Left ventricle myocardium inferior (tissue), 1 donor: ENCODE data around the gene PDCD2L. TPM values are rescaled to one million over a fixed set of nuclear protein-coding genes. Genes with fewer than 3 reads are reported as not detected.
"Not testable (repeated sequence)": the region's sequence is repeated elsewhere in the genome, so short reads cannot be mapped to it uniquely, and the experiment has no call there.

ENCODE experiments used
- DNase-seq: peaks from one replicate; pipeline ENCODE4 v3.0.0-alpha.2; 2020
- H3K27ac ChIP-seq: fragments of 200-600 bp; replicated peaks from 2 replicates; pipeline ENCODE4 v1.8.0; 2021
- H3K27me3 ChIP-seq: fragments of 200-600 bp; 2 replicates; pipeline ENCODE4 v1.8.0; 2021; ENCODE audit warnings: low read depth
- H3K36me3 ChIP-seq: fragments of 200-600 bp; 2 replicates; pipeline ENCODE4 v1.8.0; 2021
- H3K4me1 ChIP-seq: fragments of 200-600 bp; 2 replicates; pipeline ENCODE4 v1.8.0; 2021
- H3K4me3 ChIP-seq: fragments of 200-600 bp; 2 replicates; pipeline ENCODE4 v1.8.0; 2021; ENCODE audit warnings: mild to moderate bottlenecking, moderate library complexity
- H3K9me3 ChIP-seq: fragments of 200-600 bp; replicated peaks from 2 replicates; pipeline ENCODE4 v1.8.0; 2021
- CTCF ChIP-seq: fragments of 200-600 bp; IDR thresholded peaks from 2 replicates; pipeline ENCODE4 v1.8.0; 2021; ENCODE audit warnings: antibody characterized with exemption, mild to moderate bottlenecking, borderline replicate concordance
- intact Hi-C: fragments of 100-400 bp; cut with micrococcal nuclease; formaldehyde crosslinking; loops from one replicate; pipeline ENCODE4 v1.11.0; 2022
- total RNA-seq: library from RNA; stranded (reverse); fragmentation: NEBNext Ultra II Directional; extraction: Animal tissue kit (Norgen Biotek cat#: 25700); gene quantifications from one replicate; pipeline ENCODE4 v1.2.1, GENCODE V29; 2021
- donor health status: DM: no; HTN: yes; CAD: no; lungs with severe emphysema.

PDCD2L gene
- total RNA-seq, 1 donor from 2014 or later = 12.8 TPM

GRCh38 chr19:34368338-34368737 lies 35.9 kb upstream of the PDCD2L start:
- H3K27me3 ChIP-seq = no peaks in the 10 kb centered on the region
- no peaks in the 10 kb centered on the region for H3K9me3 ChIP-seq
- H3K4me1 ChIP-seq = peaks cover 71% of the 10 kb centered on the region
- no peak for DNase-seq
- peaks cover 69% of the 10 kb centered on the region for H3K36me3 ChIP-seq
- no peak for TF ChIP-seq CTCF
- peak overlapping the region; percentile 96 for H3K4me3 ChIP-seq
- intact Hi-C loops = no loop called here
- peak overlapping the region; percentile 94 for H3K27ac ChIP-seq

- intact Hi-C loops = not testable (repeated sequence)
- H3K36me3 ChIP-seq = peaks cover 76% of the 10 kb centered on the region
These were observed 35.0 kb upstream of the PDCD2L start for GRCh38 chr19:34369166-34369565.

GRCh38 chr19:34370117-34370516 lies 34.1 kb upstream of the PDCD2L start:
- intact Hi-C loops = no loop called here
- Histone ChIP-seq H3K27ac (peak overlapping the region; percentile 53), H3K4me1 (peaks cover 64% of the 10 kb centered on the region)

More at GRCh38 chr19:34369166-34369565, 35.0 kb upstream of the PDCD2L start:
- DNase-seq, H3K27me3 ChIP-seq, H3K4me3 ChIP-seq, H3K9me3 ChIP-seq, H3K27ac ChIP-seq: not testable (repeated sequence)
- H3K4me1 ChIP-seq = peaks cover 71% of the 10 kb centered on the region

GRCh38 chr19:34370983-34371382 lies 33.2 kb upstream of the PDCD2L start:
- TF ChIP-seq CTCF = no peak
- H3K4me1 ChIP-seq = peaks cover 56% of the 10 kb centered on the region
- peak overlapping the region; percentile 53 for H3K27ac ChIP-seq

More at GRCh38 chr19:34370117-34370516, 34.1 kb upstream of the PDCD2L start:
- H3K9me3 ChIP-seq = no peaks in the 10 kb centered on the region
- H3K36me3 ChIP-seq = peaks cover 86% of the 10 kb centered on the region
- no peak for DNase-seq
- H3K27me3 ChIP-seq = no peaks in the 10 kb centered on the region
- TF ChIP-seq CTCF = no peak
- no peak overlapping the region for H3K4me3 ChIP-seq

GRCh38 chr19:34373601-34374288 lies 30.5 kb upstream of the PDCD2L start:
- no peak overlapping the region for H3K27ac ChIP-seq
- TF ChIP-seq CTCF = no peak
- H3K4me3 ChIP-seq = no peak overlapping the region
- peaks cover 94% of the 10 kb centered on the region for H3K36me3 ChIP-seq
- peaks cover 29% of the 10 kb centered on the region for H3K4me1 ChIP-seq
- no peak for DNase-seq
- H3K27me3 ChIP-seq = no peaks in the 10 kb centered on the region
- intact Hi-C loops = no loop called here
- H3K9me3 ChIP-seq = no peaks in the 10 kb centered on the region

More at GRCh38 chr19:34370983-34371382, 33.2 kb upstream of the PDCD2L start:
- no peak for DNase-seq
- Histone ChIP-seq H3K4me3 (no peak overlapping the region), H3K9me3 (no peaks in the 10 kb centered on the region), H3K27me3 (no peaks in the 10 kb centered on the region), H3K36me3 (peaks cover 94% of the 10 kb centered on the region)
- intact Hi-C loops = no loop called here

- Histone ChIP-seq H3K27ac (no peak overlapping the region), H3K27me3 (no peaks in the 10 kb centered on the region), H3K4me3 (no peak overlapping the region), H3K4me1 (peaks cover 10% of the 10 kb centered on the region), H3K9me3 (no peaks in the 10 kb centered on the region), H3K36me3 (peaks cover 94% of the 10 kb centered on the region)
- no peak for DNase-seq
- intact Hi-C loops = no loop called here
- no peak for TF ChIP-seq CTCF
These were observed 28.6 kb upstream of the PDCD2L start for GRCh38 chr19:34375598-34375997.
